ENCODE data around the gene ZNF620. TPM values are rescaled to one million over a fixed set of nuclear protein-coding genes. Genes with fewer than 3 reads are reported as not detected.
A peak's percentile ranks its signal among the peaks of the same experiment; 100 is the strongest.

ZNF620 gene
- total RNA-seq, 1 experiment from 2014 or later: 27.1 TPM

DNA sequence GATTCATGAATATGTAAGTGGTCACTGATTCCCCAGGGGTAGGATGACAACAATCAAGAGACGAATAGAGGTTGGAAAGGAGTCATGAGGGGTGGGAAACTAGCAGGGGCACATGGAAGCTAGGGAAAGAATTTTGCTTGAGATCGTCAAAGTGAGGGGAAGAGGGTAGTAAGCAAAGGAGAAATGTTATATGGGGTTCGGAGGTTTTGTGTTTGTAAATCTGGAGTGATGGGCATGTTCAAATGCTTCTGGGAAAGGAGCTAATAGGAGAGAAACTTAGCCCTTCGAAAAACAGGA lies 40.8 kb upstream of the ZNF620 start:
- Histone ChIP-seq H3K4me2 (ENCODE audit: insufficient read depth, insufficient read length, low read length) (no peak overlapping the region), H3K9ac (ENCODE audit: extremely low read depth, insufficient read length, low read length) (no peak overlapping the region), H3K4ac (ENCODE audit: low read depth, low read length) (no peak overlapping the region), H3K18ac (ENCODE audit: insufficient read length, low read depth, low read length) (no peak overlapping the region), H3K23ac (ENCODE audit: insufficient read length, low read depth, low read length) (no peak overlapping the region), H2BK20ac (ENCODE audit: low read depth, low read length, poor library complexity, severe bottlenecking) (no peak overlapping the region), H3K14ac (ENCODE audit: insufficient read depth, low read length) (no peak overlapping the region), H4K5ac (ENCODE audit: insufficient read length, low read depth, low read length) (no peak overlapping the region), H2AFZ (ENCODE audit: low read length) (no peak overlapping the region), H3K27me3 (ENCODE audit: insufficient read depth, low read length) (no peaks in the 10 kb centered on the region), H3K56ac (ENCODE audit: insufficient read length, low read depth, low read length) (no peak overlapping the region), H2AK5ac (ENCODE audit: insufficient read length, low read length) (no peak overlapping the region), H3K79me1 (ENCODE audit: insufficient read depth, low read depth, low read length, poor library complexity, severe bottlenecking) (no peaks in the 10 kb centered on the region), H2BK12ac (ENCODE audit: insufficient read length, low read depth, low read length) (no peak overlapping the region), H3K27ac (ENCODE audit: insufficient read length, low read depth, low read length) (no peak overlapping the region), H2BK120ac (ENCODE audit: low read depth, low read length, poor library complexity, severe bottlenecking) (no peak overlapping the region), H4K91ac (ENCODE audit: insufficient read length, low read depth, low read length) (no peak overlapping the region), H2BK5ac (ENCODE audit: insufficient read length, low read length) (no peak overlapping the region), H2BK15ac (ENCODE audit: low read depth, low read length) (no peak overlapping the region), H3K4me1 (ENCODE audit: insufficient read depth, low read length) (no peaks in the 10 kb centered on the region), H4K8ac (replicated peaks; ENCODE audit: insufficient read length, low read depth, low read length) (no peak overlapping the region), H3K9me3 (ENCODE audit: control insufficient read depth, low read depth, low read length) (no peaks in the 10 kb centered on the region), H3K23me2 (ENCODE audit: insufficient read length, low read depth, low read length, poor library complexity, severe bottlenecking) (no peaks in the 10 kb centered on the region), H4K20me1 (ENCODE audit: control insufficient read depth, insufficient read depth, insufficient read length) (peaks cover 2% of the 10 kb centered on the region), H3T11ph (ENCODE audit: low read length) (no peak overlapping the region), H3K79me2 (ENCODE audit: insufficient read depth, low read length) (no peaks in the 10 kb centered on the region)
- Mint-ChIP-seq H3K4me3 (no peak overlapping the region), H3K27me3 (ENCODE audit: low read depth) (no peaks in the 10 kb centered on the region), H3K27ac (peak overlapping the region; percentile 0 to 72 (median 15); a peak in 6 of 7 replicates), H3K4me1 (peaks cover 8 to 9% of the 10 kb centered on the region in 2 experiments), H3K9me3 (no peaks in the 10 kb centered on the region), H3K36me3 (ENCODE audit: insufficient read depth in 1 of 3, low read depth in 3 of 3) (peaks cover 27 to 58% (median 47%) of the 10 kb centered on the region in 3 experiments; a peak in 6 of 7 replicates)
- WGBS (ENCODE audit: extremely low coverage, insufficient read length, low lambda C conversion rate): 100% methylated on average over 2 of the region's 4 CpGs
- TF ChIP-seq, protein P1, sequence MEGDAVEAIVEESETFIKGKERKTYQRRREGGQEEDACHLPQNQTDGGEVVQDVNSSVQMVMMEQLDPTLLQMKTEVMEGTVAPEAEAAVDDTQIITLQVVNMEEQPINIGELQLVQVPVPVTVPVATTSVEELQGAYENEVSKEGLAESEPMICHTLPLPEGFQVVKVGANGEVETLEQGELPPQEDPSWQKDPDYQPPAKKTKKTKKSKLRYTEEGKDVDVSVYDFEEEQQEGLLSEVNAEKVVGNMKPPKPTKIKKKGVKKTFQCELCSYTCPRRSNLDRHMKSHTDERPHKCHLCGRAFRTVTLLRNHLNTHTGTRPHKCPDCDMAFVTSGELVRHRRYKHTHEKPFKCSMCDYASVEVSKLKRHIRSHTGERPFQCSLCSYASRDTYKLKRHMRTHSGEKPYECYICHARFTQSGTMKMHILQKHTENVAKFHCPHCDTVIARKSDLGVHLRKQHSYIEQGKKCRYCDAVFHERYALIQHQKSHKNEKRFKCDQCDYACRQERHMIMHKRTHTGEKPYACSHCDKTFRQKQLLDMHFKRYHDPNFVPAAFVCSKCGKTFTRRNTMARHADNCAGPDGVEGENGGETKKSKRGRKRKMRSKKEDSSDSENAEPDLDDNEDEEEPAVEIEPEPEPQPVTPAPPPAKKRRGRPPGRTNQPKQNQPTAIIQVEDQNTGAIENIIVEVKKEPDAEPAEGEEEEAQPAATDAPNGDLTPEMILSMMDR (conservative IDR thresholded peaks at IDR 0.05): no peak
- no peak for DNase-seq

Data from H9 (cell line).